A549 treated with CpdA at 1 μM for 4 hours (cell line): ENCODE data around the gene SBF2. TPM values are rescaled to one million over a fixed set of nuclear protein-coding genes. Genes with fewer than 3 reads are reported as not detected.

Source experiments
- total RNA-seq: library from RNA; stranded (reverse); fragments of 200-300 nt; extraction: Qiagen RNA extraction; gene quantifications from 5 replicates; pipeline ENCODE4 v1.2.3, GENCODE V29; 2022; ENCODE audit warnings: low read depth

SBF2 gene
- total RNA-seq, result 11.3 to 18.5 TPM (median 14.8 TPM) in 5 replicates

GRCh38 chr11:10293423-10294289 is at the start of gene SBF2:
SBF2 (minus strand) TSS chr11:10294219; CDS start chr11:10294069, 150 bp downstream.

DNA sequence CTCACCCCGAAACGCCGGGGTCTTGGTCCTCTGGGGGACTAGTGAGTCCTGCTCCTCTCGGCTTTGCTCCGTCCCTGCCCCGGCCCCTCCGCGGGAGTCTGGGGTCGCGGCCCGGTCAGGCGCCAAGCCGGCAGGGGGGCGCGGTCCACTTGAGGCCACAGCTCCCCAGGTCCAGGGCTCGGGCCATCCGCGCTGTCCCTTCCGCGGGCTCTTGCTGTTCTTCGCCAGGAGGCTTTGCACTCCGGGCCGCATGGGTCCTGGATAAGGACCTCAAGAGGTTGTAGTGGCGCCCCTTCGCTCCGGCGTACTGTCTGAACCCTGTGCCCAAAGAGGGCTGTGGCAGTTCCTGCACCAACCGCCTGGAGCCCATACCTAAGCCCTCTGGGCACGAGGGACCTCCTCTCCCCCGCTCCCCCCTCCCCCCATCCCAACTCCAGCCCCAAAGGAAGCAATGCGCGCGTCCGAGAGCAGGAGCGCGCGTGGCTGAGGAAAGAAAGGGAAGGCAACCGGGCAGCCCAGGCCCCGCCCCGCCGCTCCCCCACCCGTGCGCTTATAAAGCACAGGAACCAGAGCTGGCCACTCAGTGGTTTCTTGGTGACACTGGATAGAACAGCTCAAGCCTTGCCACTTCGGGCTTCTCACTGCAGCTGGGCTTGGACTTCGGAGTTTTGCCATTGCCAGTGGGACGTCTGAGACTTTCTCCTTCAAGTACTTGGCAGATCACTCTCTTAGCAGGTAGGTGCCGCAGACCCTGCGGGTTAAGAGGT is 10.7 kb upstream of the SBF2 start, which contains the start of gene ADM:
Gene ADM, plus strand, starts transcription at position 579 of the 767 bp plus-strand sequence. CDS start 628 bp downstream, outside the sequence.

Other genes starting within 250 kb of the SBF2 start
- gene ADM, start 10.9 kb upstream of the SBF2 start, total RNA-seq, result 67.4 to 127 TPM (median 82.1 TPM) in 5 replicates
- 7.8 to 10.1 TPM (median 8.8 TPM) in 5 replicates for gene AMPD3, start 161.0 kb upstream of the SBF2 start, total RNA-seq
- gene RNF141, start 247.0 kb upstream of the SBF2 start, total RNA-seq, result 17.1 to 21.8 TPM (median 20.0 TPM) in 5 replicates